Activated CD8-positive, alpha-beta memory T cell treated with anti-CD3 and anti-CD28 coated beads for 36 hours (primary cell): ENCODE measurements around the gene HTRA1. TPM values are rescaled to one million over a fixed set of nuclear protein-coding genes. Genes with fewer than 3 reads are reported as not detected.

Experiments
- CTCF ChIA-PET: fragments of 350-600 bp; sonication (Branson Sonifier 250); formaldehyde crosslinking; loops from one replicate; lab custom pipeline; 2021; ENCODE audit warnings: antibody characterized with exemption; lab: Charles Lee
- POLR2A ChIA-PET: fragments of 350-600 bp; sonication (Branson Sonifier 250); formaldehyde crosslinking; loops from one replicate; lab custom pipeline; 2021; ENCODE audit warnings: antibody characterized with exemption; lab: Charles Lee
- total RNA-seq, 2 experiments: library from RNA; stranded (reverse); gene quantifications; one replicate each; pipeline ENCODE4 v1.2.3, GENCODE V29; 2021

The HTRA1 gene
- total RNA-seq, 2 experiments from 2014 or later, result not detected

DNA sequence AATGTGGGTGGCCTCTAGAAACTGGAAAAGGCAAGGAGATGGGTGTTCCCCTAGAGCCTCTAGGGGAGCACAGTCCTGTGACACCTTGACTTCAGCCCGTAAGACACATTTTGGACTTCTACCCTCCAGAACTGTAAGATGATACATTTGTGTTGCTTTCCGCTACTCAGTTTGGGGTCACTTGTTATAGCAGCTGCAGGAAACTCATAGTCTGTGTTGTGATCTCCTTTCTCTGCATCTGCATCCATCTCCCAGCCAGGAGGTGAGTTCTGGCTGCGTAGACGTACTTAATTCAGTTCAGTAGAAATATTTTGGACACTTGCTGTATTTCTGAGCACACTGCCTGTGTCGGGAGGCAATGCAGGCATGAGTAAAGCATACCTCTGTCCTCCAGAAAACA, 69.9 kb downstream of the HTRA1 start:
- POLR2A ChIA-PET, result no interaction called here
- CTCF ChIA-PET, result no interaction called here

DNA sequence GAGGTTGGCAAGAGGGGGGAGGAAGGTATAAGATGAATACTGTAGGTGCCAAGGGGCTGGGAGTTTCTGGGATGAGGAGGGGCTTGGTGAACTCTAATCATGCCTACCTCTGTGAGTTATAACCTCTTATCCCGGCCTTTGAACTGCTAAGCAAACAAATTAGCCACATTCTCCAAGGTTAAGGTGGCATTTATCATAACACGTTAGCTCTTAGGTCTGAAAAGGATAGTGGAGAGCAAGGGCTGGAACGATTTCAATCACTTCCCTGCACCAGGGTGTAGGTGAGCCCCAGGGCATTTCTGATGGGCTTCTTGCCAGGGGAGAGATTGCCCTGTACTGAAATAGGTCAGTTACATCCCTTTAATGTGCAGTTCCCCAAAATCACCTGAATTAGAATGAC, 70.6 kb downstream of the HTRA1 start:
- CTCF ChIA-PET, result no interaction called here
- POLR2A ChIA-PET, result no interaction called here

DNA sequence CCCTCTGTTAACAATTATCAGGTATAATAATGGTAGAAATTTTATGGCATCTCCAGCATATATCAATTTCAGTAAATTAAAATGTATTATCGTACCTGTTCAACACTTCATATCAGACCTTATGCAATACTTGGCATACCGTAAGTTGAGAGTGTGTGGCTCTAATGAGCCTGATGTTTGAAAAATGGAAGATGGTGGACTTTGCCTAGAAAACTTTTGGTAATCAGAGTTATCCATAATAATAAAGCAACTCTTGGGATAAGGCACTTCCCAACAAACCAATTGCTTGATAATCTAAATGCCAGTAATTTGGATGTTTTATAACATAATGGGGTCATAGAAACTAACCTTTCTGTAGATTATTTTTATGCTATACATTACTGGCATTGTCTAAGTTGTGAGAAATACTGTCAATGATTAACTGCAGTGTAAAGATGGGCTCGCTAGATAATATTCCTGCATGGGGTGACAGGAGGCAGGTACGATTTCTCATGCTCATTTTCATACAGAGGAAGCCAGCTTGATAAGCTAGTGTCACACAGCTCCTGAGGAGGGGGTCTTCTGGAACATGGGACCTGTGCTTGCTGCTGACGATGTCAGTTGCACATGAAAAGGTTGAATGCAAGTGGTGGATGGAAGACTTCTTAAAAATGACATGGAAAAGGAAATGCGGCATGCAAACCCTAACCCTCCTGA, 71.4 kb downstream of the HTRA1 start:
- POLR2A ChIA-PET, result no interaction called here
- CTCF ChIA-PET, result no interaction called here

DNA sequence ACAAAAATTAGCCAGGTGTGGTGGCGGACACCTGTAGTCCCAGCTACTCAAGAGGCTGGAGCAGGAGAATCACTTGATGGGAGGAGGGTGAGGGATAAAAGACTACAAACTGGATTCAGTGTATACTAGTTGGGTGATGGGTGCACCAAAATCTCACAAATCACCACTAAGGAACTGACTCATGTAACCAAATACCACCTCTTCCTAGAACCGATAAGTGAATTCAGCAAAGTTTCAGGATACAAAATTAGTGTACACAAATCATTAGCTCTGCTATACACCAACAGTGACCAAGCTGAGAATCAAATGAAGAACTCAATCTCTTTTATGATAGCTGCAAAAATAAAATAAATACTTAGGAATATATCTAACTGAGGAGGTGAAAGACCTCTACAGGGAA, 76.2 kb downstream of the HTRA1 start:
- ChIA-PET CTCF (interaction anchor here (1.9 kb wide), 1 partner anchor 16 kb away, joined by 4 read pairs; no protein-coding TSS in a partner anchor), POLR2A (no interaction called here)

DNA sequence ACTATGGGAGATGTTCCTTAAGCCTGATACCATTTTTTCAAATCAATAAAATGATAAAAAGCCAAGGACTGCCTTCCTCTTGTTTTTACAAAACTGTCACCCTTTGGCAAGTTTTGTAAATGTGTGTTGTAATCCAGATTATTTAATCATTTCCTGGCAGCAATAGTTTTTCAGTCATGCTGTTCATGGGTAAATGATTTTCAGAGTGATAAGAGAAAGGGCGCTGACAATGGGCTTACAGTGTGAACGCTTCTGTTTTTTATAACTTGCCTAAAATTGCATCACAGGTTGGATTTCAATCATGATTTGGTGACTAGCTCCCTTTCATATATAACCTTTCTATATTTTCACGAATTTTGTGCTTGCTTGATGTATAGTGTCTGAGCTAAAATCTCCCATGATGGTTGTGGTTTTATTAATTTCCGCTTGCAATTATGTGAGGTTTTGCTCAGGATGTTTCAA, 80.2 kb downstream of the HTRA1 start:
- ChIA-PET CTCF (interaction anchor here (1.1 kb wide), 1 partner anchor 24 kb away, joined by 3 read pairs; no protein-coding TSS in a partner anchor), POLR2A (no interaction called here)

DNA sequence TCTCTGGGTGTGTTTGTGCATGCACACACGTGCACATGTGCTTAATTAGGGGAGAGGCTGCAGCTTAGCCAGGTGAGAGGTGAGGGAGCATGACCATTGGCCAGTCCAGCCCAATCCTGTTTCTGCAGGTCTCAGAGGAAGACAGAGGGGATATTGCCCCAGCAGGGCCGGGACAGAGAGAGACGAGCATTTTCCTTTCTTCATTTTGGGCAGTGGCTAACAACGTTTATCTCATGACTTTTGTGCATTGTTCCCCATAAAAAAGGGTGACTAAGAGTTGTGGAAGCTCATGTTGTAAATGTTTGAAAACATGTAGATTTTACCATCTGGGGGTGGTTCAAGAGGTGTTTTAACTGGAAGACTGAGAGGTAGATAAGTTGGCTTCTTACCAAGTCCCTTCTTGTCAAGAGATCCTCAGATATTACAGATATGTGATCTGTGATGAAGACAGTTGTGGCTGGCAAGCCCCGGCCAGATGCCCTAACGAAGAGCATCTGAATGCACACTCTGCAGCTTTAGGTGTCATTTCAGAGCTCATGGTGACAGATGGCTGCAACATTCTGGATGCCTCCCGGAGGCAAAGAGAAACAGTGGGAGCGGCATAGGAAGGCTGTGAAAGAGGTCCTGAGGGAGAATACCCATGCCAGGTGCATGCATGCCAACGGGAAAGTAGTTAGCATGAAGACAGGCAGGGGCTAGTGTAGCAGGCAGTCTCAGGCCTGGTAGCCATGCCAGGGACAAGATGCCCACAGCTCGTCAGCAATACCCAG, 82.5 kb downstream of the HTRA1 start:
- POLR2A ChIA-PET, result no interaction called here
- CTCF ChIA-PET, result no interaction called here

DNA sequence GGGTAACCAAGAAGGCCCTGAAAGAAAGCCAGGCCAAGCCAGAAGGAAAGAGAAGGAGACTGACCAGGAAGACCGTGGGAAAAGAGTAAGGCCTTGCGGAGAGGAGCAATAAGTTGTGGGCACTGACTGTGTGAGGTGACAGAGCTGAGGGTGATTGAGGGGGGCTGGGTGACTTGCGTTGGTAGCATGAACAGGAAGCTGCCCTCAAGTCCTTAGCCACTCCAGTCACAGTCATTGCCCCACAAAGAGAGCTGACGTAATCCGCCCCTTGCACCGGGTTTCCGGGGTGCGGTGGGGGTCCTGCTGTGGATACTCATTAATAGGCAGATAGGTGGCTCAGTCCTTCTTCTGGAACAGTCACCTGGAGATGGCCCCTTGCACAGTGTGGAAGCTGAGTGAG, 83.1 kb downstream of the HTRA1 start:
- ChIA-PET POLR2A (no interaction called here), CTCF (no interaction called here)

DNA sequence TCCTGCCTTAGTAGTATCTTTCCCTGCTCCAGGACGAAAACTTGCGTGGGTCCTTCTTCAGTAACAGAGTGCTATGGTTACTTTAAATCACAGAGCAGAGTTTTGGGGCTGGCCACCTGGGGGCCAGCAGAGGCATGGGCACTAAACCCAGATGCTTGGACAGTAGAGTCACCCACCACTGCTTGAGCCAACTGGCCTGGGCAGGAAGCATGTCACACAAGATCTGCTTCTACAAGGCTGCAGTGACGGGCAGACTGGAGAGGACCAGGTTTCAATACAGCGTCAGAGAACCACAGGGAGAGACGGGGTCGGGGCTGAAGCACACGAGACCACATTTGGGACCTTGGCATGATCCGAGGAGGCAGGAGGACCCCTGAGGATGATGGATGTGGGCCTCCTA, 84.9 kb downstream of the HTRA1 start:
- POLR2A ChIA-PET, result no interaction called here
- CTCF ChIA-PET, result no interaction called here

DNA sequence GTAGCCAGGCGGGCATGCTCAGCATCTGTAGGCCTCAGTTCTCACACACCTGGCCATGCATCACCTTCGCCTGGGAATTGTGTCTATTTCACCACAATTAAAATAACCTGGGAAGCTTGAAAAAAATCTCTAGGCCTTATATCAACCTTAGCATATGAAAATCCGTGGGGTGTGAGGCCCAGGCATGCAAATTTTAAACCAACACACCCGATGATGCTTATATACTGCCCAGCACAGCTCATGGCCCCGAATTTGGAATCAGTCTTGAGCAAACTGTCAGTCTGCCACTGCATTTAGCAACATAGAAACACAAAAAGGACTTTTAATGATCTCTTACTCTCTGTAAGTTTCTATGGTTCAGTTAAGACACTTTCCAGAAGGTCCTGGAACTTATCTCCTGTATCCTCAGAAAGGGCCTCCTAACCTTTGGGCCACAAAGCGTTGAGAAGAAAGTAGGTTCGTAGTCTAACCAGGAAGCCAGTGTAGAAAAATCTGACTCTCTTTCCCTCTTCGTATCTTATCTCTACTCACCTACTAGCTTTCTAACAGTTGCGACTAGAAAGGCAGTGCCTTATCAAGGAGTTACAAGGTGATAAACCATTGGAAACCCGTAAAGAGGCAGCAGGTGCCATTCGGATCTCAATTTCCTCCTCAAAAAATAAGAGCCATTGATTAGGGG, 87.2 kb downstream of the HTRA1 start:
- ChIA-PET POLR2A (no interaction called here), CTCF (no interaction called here)

DNA sequence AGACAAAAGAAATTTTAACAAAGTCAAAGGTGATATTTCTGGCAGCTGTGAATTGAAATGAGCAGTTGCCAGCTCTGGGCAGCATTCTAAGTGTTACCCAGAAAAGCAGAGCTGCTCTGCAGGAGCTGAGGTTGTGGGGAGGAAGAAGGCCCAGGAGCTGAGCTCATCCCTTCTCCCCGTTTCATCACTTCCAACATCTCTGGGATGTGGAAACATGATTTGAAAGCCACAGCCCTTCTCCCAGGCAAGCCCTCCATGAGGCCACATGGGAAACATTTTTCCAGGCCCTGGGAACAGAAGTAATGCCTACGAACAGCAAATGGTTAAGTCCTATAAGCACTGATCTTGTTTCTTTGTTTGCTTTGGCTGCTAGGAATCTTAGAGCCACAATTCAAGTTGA, 88.3 kb downstream of the HTRA1 start:
- ChIA-PET CTCF (no interaction called here), POLR2A (no interaction called here)

DNA sequence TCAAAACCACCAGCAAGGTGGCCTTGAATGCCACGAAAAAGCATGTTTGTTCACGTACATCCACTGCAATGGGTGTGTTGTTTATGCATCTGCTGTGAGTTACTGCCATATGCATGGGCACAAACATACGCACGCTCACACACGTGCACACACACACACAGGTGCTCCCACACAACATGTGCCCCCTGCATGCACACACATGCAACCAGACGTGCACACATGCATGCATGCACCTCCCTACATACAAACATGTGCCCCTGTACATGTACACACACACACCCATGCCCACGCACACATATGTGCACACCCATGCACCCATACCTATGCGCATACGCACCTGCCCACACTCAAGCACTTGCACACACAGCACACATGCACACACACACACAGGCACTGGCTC, 89.1 kb downstream of the HTRA1 start:
- CTCF ChIA-PET, result interaction anchor here (0.8 to 0.9 kb wide), 2 partner anchors 15 to 215 kb away, joined by 3 to 5 read pairs; no protein-coding TSS in a partner anchor
- POLR2A ChIA-PET, result no interaction called here

DNA sequence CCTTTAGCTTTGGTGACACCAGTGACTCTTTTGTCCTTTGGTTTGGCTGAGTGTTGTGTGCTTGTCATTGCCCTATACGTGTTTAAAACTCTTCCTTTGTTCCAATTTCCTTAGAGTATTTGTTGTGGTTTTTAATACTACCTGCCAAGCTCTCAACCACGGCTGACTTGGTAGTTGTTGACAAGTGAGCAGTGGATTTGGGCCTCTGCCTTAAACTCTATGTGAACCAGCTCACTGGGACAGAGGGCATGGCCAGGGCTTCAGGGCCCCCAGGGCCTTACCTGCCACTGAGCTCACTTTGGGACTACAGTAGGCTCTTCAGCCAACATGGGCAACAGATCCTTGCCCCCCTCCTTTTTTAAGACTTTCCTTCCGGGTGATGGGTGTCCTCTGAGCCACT, 89.6 kb downstream of the HTRA1 start:
- ChIA-PET POLR2A (no interaction called here), CTCF (interaction anchor here (0.8 to 0.9 kb wide), 2 partner anchors 15 to 215 kb away, joined by 3 to 5 read pairs; no protein-coding TSS in a partner anchor)

DNA sequence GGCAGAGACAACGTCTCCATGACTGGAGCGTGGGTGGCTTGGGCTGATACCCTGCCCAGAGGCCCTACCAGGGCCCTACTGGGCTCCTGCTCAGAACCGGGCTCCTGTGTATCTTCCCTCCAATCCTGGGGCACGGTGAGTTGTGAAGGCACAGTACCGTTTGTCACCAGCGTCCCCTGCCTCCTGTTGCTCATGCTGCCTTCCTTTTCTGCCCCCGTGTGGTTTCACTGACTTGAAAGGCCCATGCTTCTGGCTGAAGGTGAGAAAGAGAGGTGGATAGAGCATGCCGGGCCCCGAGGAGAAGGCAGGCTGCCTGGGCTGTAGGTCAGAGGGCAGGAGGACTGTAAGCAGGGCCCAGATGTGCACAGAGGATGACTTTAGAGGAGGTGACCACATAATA, 90.1 kb downstream of the HTRA1 start:
- POLR2A ChIA-PET, result no interaction called here
- CTCF ChIA-PET, result interaction anchor here (0.9 kb wide), 1 partner anchor 14 kb away, joined by 5 read pairs; no protein-coding TSS in a partner anchor

DNA sequence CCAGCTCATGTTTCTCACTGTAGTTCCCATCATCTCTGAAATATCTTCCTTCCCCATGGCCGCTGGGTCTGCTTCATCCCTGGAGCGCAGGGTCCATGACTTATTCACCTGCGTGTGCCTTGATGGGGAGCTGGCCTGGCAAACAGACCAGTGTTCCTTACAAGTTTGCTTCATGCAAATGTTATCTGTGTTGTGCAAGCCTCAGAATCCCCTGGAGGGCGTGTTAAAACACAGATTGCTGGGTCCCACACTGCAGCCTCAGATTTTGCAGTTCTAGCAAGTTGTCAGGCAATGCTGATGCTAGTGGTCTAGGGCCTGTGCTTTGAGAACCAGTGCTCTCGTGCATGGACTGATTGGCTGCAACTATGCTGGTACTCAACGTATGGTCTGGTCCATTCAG, 92.0 kb downstream of the HTRA1 start:
- ChIA-PET POLR2A (interaction anchor here (0.5 kb wide), 1 partner anchor 42 kb away, joined by 3 read pairs; no protein-coding TSS in a partner anchor), CTCF (interaction anchor here (1.2 to 1.6 kb wide), 2 partner anchors 13 to 28 kb away, joined by 3 to 8 read pairs; no protein-coding TSS in a partner anchor)

DNA sequence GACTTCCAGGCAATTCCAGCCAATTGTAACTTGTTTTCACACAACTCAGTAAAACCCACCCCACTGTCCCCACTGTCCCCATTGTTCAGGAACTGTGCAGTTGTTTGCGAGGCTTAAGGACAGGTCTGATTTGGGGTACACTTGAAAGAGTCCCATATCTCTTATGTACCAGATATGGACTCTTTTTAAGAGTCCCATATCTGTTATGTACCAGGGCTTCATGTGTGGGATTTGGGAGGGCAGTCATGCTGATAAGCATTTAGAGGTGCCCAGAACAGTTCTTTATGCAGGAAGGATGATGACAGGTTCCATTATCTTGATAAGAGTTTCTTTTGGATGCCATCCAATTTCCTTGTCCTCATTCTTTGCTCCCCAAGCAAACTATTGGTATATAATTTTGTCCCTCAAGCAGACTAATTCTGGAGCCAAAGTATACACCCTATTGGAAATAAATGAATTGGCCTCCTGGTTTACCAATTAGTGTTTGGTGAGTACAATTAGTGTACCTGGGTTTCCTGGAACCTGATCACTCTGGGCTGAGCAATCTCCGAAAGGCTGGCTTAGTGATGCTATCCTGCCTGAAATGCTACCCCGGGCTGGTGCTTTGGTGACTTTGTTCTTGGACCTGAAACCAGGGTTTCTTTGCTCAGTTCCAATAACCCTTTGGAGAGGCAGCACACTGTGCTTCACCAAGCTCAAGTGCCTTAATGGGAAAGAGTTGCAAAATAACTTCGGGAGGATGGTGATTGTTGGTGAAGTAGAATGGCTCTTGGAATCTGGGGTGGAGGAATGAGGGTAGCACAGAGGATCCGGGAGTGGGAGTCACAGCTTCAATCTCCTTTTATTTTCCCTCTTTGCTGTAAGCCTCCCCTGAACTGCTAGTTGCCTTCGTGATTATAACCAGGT, 93.0 kb downstream of the HTRA1 start:
- CTCF ChIA-PET, result no interaction called here

DNA sequence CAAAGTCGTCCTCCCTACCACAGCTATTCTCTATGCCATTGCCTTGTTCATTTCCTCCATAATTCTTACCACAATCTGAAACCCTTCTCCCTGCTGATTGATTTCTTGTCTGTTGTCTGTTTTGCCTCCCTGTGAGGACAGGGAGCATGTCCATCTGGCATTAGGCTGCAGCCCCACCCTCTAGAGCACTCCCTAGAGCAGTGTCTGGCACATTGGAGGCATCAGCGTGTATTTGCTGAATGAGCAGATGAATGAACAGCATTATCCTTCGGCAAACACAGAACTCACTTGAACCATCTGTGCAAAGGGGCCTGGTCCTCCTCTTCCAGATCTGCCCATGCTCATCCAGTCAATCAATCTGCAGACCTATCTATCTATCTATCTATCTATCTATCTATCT, 94.1 kb downstream of the HTRA1 start:
- ChIA-PET CTCF (no interaction called here), POLR2A (no interaction called here)

More for the DNA sequence above, 93.0 kb downstream of the HTRA1 start:
- POLR2A ChIA-PET, result interaction anchor here (0.7 kb wide), 1 partner anchor 66 kb away, joined by 3 read pairs; no protein-coding TSS in a partner anchor

DNA sequence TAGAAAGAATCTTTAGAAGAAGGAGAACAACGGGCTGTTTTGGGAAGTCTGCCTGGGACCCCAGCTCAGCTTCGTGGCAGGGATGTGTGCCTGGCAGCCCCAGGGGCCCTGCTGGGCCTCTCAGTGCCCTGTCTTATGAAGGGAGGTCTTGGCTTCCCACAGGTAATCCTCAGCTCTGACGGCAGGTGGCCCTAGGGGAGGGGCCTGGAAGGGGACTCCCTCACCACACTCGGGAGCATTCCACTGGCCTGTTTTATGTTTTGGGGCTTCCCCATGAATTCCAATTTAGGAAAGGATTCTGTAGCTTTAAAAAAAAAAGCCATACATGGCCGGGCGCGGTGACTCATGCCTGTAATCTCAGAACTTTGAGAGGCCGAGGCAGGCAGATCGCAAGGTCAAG, 96.2 kb downstream of the HTRA1 start:
- POLR2A ChIA-PET, result no interaction called here

DNA sequence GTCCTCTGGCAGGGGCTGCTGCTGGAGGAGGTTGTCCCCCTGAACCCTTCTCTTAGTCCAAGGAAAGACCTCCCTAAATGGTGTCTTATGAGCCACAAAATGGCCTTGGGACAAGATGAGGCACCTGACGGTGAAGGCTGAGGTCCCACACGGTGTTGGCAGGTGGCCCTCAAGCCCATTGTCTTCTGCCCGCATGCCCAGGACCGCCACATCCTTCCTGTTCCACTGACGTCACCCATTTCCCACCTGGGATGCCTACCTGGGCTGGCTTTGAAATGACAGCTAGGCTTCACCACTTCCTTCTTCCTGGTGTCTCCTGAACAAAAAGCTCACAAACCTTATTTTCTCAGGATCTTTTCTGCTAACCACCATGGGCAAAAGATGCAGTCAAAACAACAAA, 97.1 kb downstream of the HTRA1 start:
- ChIA-PET CTCF (interaction anchor here (2.3 kb wide), 1 partner anchor 7 kb away, joined by 7 read pairs; no protein-coding TSS in a partner anchor), POLR2A (no interaction called here)

More for the DNA sequence above, 96.2 kb downstream of the HTRA1 start:
- CTCF ChIA-PET, result interaction anchor here (2.3 kb wide), 1 partner anchor 8 kb away, joined by 7 read pairs; no protein-coding TSS in a partner anchor

DNA sequence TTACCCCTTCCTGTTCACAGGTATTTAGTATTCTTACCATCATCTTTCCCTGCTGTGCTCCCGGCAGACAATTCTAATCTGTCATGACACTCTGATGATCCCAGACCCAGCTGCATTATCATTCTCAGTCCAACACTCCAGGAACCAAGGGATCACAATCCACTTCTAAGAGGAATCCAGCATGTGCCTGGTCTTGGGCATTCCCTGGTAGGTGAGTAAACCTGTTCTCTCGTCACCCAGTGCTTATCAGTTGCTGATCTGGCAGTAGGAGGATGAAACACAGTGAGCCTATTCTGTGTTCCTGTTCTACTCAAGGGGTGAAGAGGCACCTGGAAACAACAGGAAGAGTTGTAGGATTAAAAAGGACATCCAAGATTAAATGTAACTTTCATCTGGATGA, 97.9 kb downstream of the HTRA1 start:
- ChIA-PET CTCF (no interaction called here), POLR2A (no interaction called here)
